ENCODE results near the gene IKZF1. TPM values are rescaled to one million over a fixed set of nuclear protein-coding genes. Genes with fewer than 3 reads are reported as not detected.
A peak's percentile ranks its signal among the peaks of the same experiment; 100 is the strongest.
"Not testable (repeated sequence)": the region's sequence is repeated elsewhere in the genome, so short reads cannot be mapped to it uniquely, and the experiment has no call there.

Gene IKZF1
- polyA plus RNA-seq, 2 donors: 1.0 to 1.1 TPM

- H3K9me3 ChIP-seq (ENCODE audit: control insufficient read depth in 2 of 2, insufficient read depth in 1 of 2, low read depth in 1 of 2, low read length in 1 of 2): peaks cover 0 to 2% of the 10 kb centered on the region in 2 donors
- H3K27ac ChIP-seq (ENCODE audit: low read depth in 2 of 2, low read length in 1 of 2): peak overlapping the region; percentile 34 to 36
- 79 to 83% methylated on average over 15 of the region's 15 CpGs for WGBS, 2 donors
- no peaks in the 10 kb centered on the region for H3K27me3 ChIP-seq (ENCODE audit: control insufficient read depth in 1 of 2, insufficient read depth in 2 of 2, low read length in 2 of 2)
- no peak overlapping the region for H3K4me3 ChIP-seq (ENCODE audit: low read depth in 1 of 2, low read length in 2 of 2)
- no peaks in the 10 kb centered on the region for H3K36me3 ChIP-seq (ENCODE audit: control insufficient read depth in 2 of 2, insufficient read depth in 2 of 2, low read length in 1 of 2)
- peaks cover 0 to 5% of the 10 kb centered on the region in 2 donors for H3K4me1 ChIP-seq (ENCODE audit: control insufficient read depth in 2 of 2, insufficient read depth in 2 of 2, low read length in 1 of 2)
Observed at GRCh38 chr7:50336894-50337703, 32.6 kb downstream of the IKZF1 start.

DNA sequence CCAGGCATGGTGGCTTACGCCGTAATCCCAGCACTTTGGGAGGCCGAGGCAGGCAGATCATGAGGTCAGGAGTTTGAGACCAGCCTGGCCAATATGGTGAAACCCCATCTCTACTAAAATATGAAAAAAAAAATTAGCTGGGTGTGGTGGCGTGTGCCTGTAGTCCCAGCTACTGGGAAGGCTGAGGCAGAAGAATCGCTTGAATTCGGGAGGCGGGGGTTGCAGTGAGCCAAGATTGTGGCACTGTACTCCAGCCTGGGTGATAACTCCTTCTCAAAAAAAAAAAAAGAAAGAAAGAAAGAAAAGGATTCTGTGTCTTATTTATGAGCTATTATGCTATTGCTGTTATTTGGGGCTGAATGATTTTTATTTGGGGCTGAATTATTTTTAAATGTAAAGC is 35.0 kb downstream of the IKZF1 start:
- not testable (repeated sequence) for H3K4me1 ChIP-seq (ENCODE audit: control insufficient read depth in 2 of 2, insufficient read depth in 2 of 2, low read length in 1 of 2); H3K36me3 ChIP-seq (ENCODE audit: control insufficient read depth in 2 of 2, insufficient read depth in 2 of 2, low read length in 1 of 2); H3K9me3 ChIP-seq (ENCODE audit: control insufficient read depth in 2 of 2, insufficient read depth in 1 of 2, low read depth in 1 of 2, low read length in 1 of 2); H3K27me3 ChIP-seq (ENCODE audit: control insufficient read depth in 1 of 2, insufficient read depth in 2 of 2, low read length in 2 of 2); H3K27ac ChIP-seq (ENCODE audit: low read depth in 2 of 2, low read length in 1 of 2); H3K4me3 ChIP-seq (ENCODE audit: low read depth in 1 of 2, low read length in 2 of 2)
- 86 to 90% methylated on average over 7 of the region's 7 CpGs for WGBS, 2 donors

GRCh38 chr7:50339990-50340500 is 35.5 kb downstream of the IKZF1 start:
- no peaks in the 10 kb centered on the region for H3K36me3 ChIP-seq (ENCODE audit: control insufficient read depth in 2 of 2, insufficient read depth in 2 of 2, low read length in 1 of 2)
- H3K27me3 ChIP-seq (ENCODE audit: control insufficient read depth in 1 of 2, insufficient read depth in 2 of 2, low read length in 2 of 2): no peaks in the 10 kb centered on the region
- H3K9me3 ChIP-seq (ENCODE audit: control insufficient read depth in 2 of 2, insufficient read depth in 1 of 2, low read depth in 1 of 2, low read length in 1 of 2): peaks cover 0 to 2% of the 10 kb centered on the region in 2 donors
- H3K4me3 ChIP-seq (ENCODE audit: low read depth in 1 of 2, low read length in 2 of 2): no peak overlapping the region
- 49 to 52% methylated on average over 7 of the region's 7 CpGs for WGBS, 2 donors
- H3K4me1 ChIP-seq (ENCODE audit: control insufficient read depth in 2 of 2, insufficient read depth in 2 of 2, low read length in 1 of 2): peaks cover 2 to 5% of the 10 kb centered on the region in 2 donors
- peak overlapping the region; percentile 23 to 43 for H3K27ac ChIP-seq (ENCODE audit: low read depth in 2 of 2, low read length in 1 of 2)

- H3K4me1 ChIP-seq (ENCODE audit: control insufficient read depth in 2 of 2, insufficient read depth in 2 of 2, low read length in 1 of 2): peaks cover 0 to 2% of the 10 kb centered on the region in 2 donors
Observed at GRCh38 chr7:50341724-50342123, 37.2 kb downstream of the IKZF1 start.

DNA sequence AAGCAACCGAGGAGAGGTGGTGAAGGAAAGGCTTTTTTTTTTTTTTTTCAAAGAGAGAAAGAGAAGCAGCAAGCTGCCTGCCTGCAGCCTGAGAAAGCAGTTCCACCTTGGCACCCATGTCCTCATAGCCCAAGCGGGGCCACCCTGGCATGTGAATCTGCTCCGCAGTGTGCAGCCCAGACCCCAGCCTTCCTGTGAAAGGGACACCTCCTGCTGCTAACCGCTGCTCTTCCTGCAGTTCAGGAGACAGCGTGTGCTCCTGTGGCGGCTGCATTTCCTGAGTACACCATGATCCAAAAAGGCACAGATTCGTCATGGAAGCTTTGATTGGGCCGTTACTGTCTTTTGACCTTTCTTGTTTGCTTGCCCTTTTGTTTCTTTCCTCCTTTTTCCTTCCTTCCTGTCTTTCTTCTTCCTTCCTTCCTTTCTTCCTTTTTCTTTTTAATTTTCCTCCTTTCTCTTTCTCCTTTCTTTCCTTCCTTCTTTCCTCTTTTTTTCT is 38.1 kb downstream of the IKZF1 start:
- WGBS, 2 donors: 21 to 25% methylated on average over 8 of the region's 8 CpGs
- peak overlapping the region in 1 of 2 donors; percentile 59 for H3K27ac ChIP-seq (ENCODE audit: low read depth in 2 of 2, low read length in 1 of 2)
- no peak overlapping the region for H3K4me3 ChIP-seq (ENCODE audit: low read depth in 1 of 2, low read length in 2 of 2)
- H3K4me1 ChIP-seq (ENCODE audit: control insufficient read depth in 2 of 2, insufficient read depth in 2 of 2, low read length in 1 of 2): peaks cover 0 to 2% of the 10 kb centered on the region in 2 donors
- H3K9me3 ChIP-seq (ENCODE audit: control insufficient read depth in 2 of 2, insufficient read depth in 1 of 2, low read depth in 1 of 2, low read length in 1 of 2): no peaks in the 10 kb centered on the region
- H3K27me3 ChIP-seq (ENCODE audit: control insufficient read depth in 1 of 2, insufficient read depth in 2 of 2, low read length in 2 of 2): no peaks in the 10 kb centered on the region
- no peaks in the 10 kb centered on the region for H3K36me3 ChIP-seq (ENCODE audit: control insufficient read depth in 2 of 2, insufficient read depth in 2 of 2, low read length in 1 of 2)

More at GRCh38 chr7:50341724-50342123, 37.2 kb downstream of the IKZF1 start:
- no peaks in the 10 kb centered on the region for H3K9me3 ChIP-seq (ENCODE audit: control insufficient read depth in 2 of 2, insufficient read depth in 1 of 2, low read depth in 1 of 2, low read length in 1 of 2)
- no peaks in the 10 kb centered on the region for H3K27me3 ChIP-seq (ENCODE audit: control insufficient read depth in 1 of 2, insufficient read depth in 2 of 2, low read length in 2 of 2)
- WGBS, 2 donors: 54 to 71% methylated on average over 1 of the region's 1 CpG
- no peaks in the 10 kb centered on the region for H3K36me3 ChIP-seq (ENCODE audit: control insufficient read depth in 2 of 2, insufficient read depth in 2 of 2, low read length in 1 of 2)
- H3K27ac ChIP-seq (ENCODE audit: low read depth in 2 of 2, low read length in 1 of 2): no peak overlapping the region
- no peak overlapping the region for H3K4me3 ChIP-seq (ENCODE audit: low read depth in 1 of 2, low read length in 2 of 2)

- Histone ChIP-seq H3K9me3 (ENCODE audit: control insufficient read depth in 2 of 2, insufficient read depth in 1 of 2, low read depth in 1 of 2, low read length in 1 of 2) (no peaks in the 10 kb centered on the region), H3K4me1 (ENCODE audit: control insufficient read depth in 2 of 2, insufficient read depth in 2 of 2, low read length in 1 of 2) (peaks cover 0 to 2% of the 10 kb centered on the region in 2 donors), H3K4me3 (ENCODE audit: low read depth in 1 of 2, low read length in 2 of 2) (no peak overlapping the region), H3K27ac (ENCODE audit: low read depth in 2 of 2, low read length in 1 of 2) (no peak overlapping the region), H3K27me3 (ENCODE audit: control insufficient read depth in 1 of 2, insufficient read depth in 2 of 2, low read length in 2 of 2) (no peaks in the 10 kb centered on the region), H3K36me3 (ENCODE audit: control insufficient read depth in 2 of 2, insufficient read depth in 2 of 2, low read length in 1 of 2) (no peaks in the 10 kb centered on the region)
- WGBS, 2 donors: 61 to 63% methylated on average over 8 of the region's 8 CpGs
Observed at GRCh38 chr7:50346545-50347497, 42.3 kb downstream of the IKZF1 start.

- Histone ChIP-seq H3K4me1 (ENCODE audit: control insufficient read depth in 2 of 2, insufficient read depth in 2 of 2, low read length in 1 of 2) (peaks cover 0 to under 1% of the 10 kb centered on the region in 2 donors), H3K9me3 (ENCODE audit: control insufficient read depth in 2 of 2, insufficient read depth in 1 of 2, low read depth in 1 of 2, low read length in 1 of 2) (no peaks in the 10 kb centered on the region), H3K4me3 (ENCODE audit: low read depth in 1 of 2, low read length in 2 of 2) (no peak overlapping the region), H3K27ac (ENCODE audit: low read depth in 2 of 2, low read length in 1 of 2) (no peak overlapping the region), H3K27me3 (ENCODE audit: control insufficient read depth in 1 of 2, insufficient read depth in 2 of 2, low read length in 2 of 2) (no peaks in the 10 kb centered on the region), H3K36me3 (ENCODE audit: control insufficient read depth in 2 of 2, insufficient read depth in 2 of 2, low read length in 1 of 2) (no peaks in the 10 kb centered on the region)
- 78 to 86% methylated on average over 10 of the region's 10 CpGs for WGBS, 2 donors
Observed at GRCh38 chr7:50347693-50348092, 43.2 kb downstream of the IKZF1 start.

- Histone ChIP-seq H3K27me3 (ENCODE audit: control insufficient read depth in 1 of 2, insufficient read depth in 2 of 2, low read length in 2 of 2) (no peaks in the 10 kb centered on the region), H3K27ac (ENCODE audit: low read depth in 2 of 2, low read length in 1 of 2) (no peak overlapping the region), H3K9me3 (ENCODE audit: control insufficient read depth in 2 of 2, insufficient read depth in 1 of 2, low read depth in 1 of 2, low read length in 1 of 2) (no peaks in the 10 kb centered on the region), H3K4me1 (ENCODE audit: control insufficient read depth in 2 of 2, insufficient read depth in 2 of 2, low read length in 1 of 2) (no peaks in the 10 kb centered on the region), H3K36me3 (ENCODE audit: control insufficient read depth in 2 of 2, insufficient read depth in 2 of 2, low read length in 1 of 2) (no peaks in the 10 kb centered on the region), H3K4me3 (ENCODE audit: low read depth in 1 of 2, low read length in 2 of 2) (no peak overlapping the region)
- 83 to 89% methylated on average over 8 of the region's 8 CpGs for WGBS, 2 donors
Observed at GRCh38 chr7:50348469-50349162, 44.1 kb downstream of the IKZF1 start.

DNA sequence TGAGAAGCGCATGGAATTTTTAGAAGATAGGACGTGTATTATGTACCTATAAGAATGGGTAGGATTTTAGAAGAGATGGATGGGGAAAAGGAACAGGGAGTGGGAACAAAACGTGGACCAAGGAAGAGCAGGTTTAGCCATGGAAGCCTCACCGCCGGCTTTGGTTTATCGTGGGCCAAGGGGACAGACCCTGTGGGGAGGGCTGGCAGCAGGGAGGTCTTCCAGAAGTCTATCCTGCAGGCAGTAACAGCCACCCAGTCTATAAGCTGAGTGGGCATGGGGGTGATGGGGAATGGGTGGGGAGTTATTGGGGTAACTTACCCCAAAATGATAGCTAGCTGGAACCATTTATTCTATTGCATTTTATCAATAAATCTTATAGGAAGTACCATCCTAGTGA is 44.9 kb downstream of the IKZF1 start:
- 87 to 93% methylated on average over 6 of the region's 6 CpGs for WGBS, 2 donors
- no peaks in the 10 kb centered on the region for H3K27me3 ChIP-seq (ENCODE audit: control insufficient read depth in 1 of 2, insufficient read depth in 2 of 2, low read length in 2 of 2)
- no peak overlapping the region for H3K4me3 ChIP-seq (ENCODE audit: low read depth in 1 of 2, low read length in 2 of 2)
- no peaks in the 10 kb centered on the region for H3K4me1 ChIP-seq (ENCODE audit: control insufficient read depth in 2 of 2, insufficient read depth in 2 of 2, low read length in 1 of 2)
- no peaks in the 10 kb centered on the region for H3K36me3 ChIP-seq (ENCODE audit: control insufficient read depth in 2 of 2, insufficient read depth in 2 of 2, low read length in 1 of 2)
- peak overlapping the region in 1 of 2 donors; percentile 49 for H3K27ac ChIP-seq (ENCODE audit: low read depth in 2 of 2, low read length in 1 of 2)
- H3K9me3 ChIP-seq (ENCODE audit: control insufficient read depth in 2 of 2, insufficient read depth in 1 of 2, low read depth in 1 of 2, low read length in 1 of 2): no peaks in the 10 kb centered on the region
